ENCODE measurements around the gene TMTC1. TPM values are rescaled to one million over a fixed set of nuclear protein-coding genes. Genes with fewer than 3 reads are reported as not detected.

Gene TMTC1
- total RNA-seq, 4 donors from 2014 or later, result 16.6 to 47.8 (median 25.6) TPM

- no peak for TF ChIP-seq CTCF (IDR thresholded peaks at IDR 0.05)
- TF ChIP-seq POLR2A (IDR thresholded peaks at IDR 0.05), result no peak
- H3K4me3 ChIP-seq (replicated peaks in 1 of 3), result no peak overlapping the region
- intact Hi-C loops (cut with DNase I), result no loop called here
- H3K9me3 ChIP-seq, result no peaks in the 10 kb centered on the region
- WGBS, 2 donors, result 56 to 68% methylated on average over 6 of the region's 6 CpGs
- no peaks in the 10 kb centered on the region for H3K36me3 ChIP-seq
- H3K27ac ChIP-seq, result no peak overlapping the region
- no peaks in the 10 kb centered on the region for H3K4me1 ChIP-seq
- no peak for DNase-seq
- no peaks in the 10 kb centered on the region for H3K27me3 ChIP-seq
These were observed 166.9 kb downstream of the TMTC1 start for GRCh38 chr12:29616664-29617406.

GRCh38 chr12:29614694-29615325 lies 168.9 kb downstream of the TMTC1 start:
- no peak for DNase-seq
- Histone ChIP-seq H3K4me1 (no peaks in the 10 kb centered on the region), H3K9me3 (no peaks in the 10 kb centered on the region), H3K36me3 (no peaks in the 10 kb centered on the region), H3K4me3 (replicated peaks in 1 of 3) (no peak overlapping the region), H3K27ac (no peak overlapping the region), H3K27me3 (no peaks in the 10 kb centered on the region)
- intact Hi-C loops (cut with DNase I), result no loop called here
- WGBS, 2 donors, result 77 to 87% methylated on average over 2 of the region's 2 CpGs
- TF ChIP-seq CTCF (IDR thresholded peaks at IDR 0.05), result no peak
- no peak for TF ChIP-seq POLR2A (IDR thresholded peaks at IDR 0.05)

GRCh38 chr12:29612912-29613311 lies 170.8 kb downstream of the TMTC1 start:
- intact Hi-C loops (cut with DNase I), result no loop called here
- no peak for DNase-seq
- Histone ChIP-seq H3K27ac (no peak overlapping the region), H3K9me3 (no peaks in the 10 kb centered on the region), H3K36me3 (no peaks in the 10 kb centered on the region), H3K27me3 (no peaks in the 10 kb centered on the region), H3K4me1 (no peaks in the 10 kb centered on the region), H3K4me3 (replicated peaks in 1 of 3) (no peak overlapping the region)
- no peak for TF ChIP-seq POLR2A (IDR thresholded peaks at IDR 0.05)
- no peak for TF ChIP-seq CTCF (IDR thresholded peaks at IDR 0.05)

- Histone ChIP-seq H3K36me3 (no peaks in the 10 kb centered on the region), H3K27me3 (no peaks in the 10 kb centered on the region), H3K4me3 (replicated peaks in 1 of 3) (no peak overlapping the region), H3K9me3 (no peaks in the 10 kb centered on the region), H3K4me1 (no peaks in the 10 kb centered on the region), H3K27ac (no peak overlapping the region)
- no peak for DNase-seq
- WGBS, 2 donors, result 44 to 56% methylated on average over 3 of the region's 3 CpGs
- TF ChIP-seq POLR2A (IDR thresholded peaks at IDR 0.05) (no peak), CTCF (IDR thresholded peaks at IDR 0.05) (no peak)
- intact Hi-C loops (cut with DNase I), result no loop called here
These were observed 171.8 kb downstream of the TMTC1 start for GRCh38 chr12:29611906-29612305.

- no peak for DNase-seq
- no peaks in the 10 kb centered on the region for H3K9me3 ChIP-seq
- H3K36me3 ChIP-seq, result no peaks in the 10 kb centered on the region
- TF ChIP-seq CTCF (IDR thresholded peaks at IDR 0.05), result no peak
- no peak for TF ChIP-seq POLR2A (IDR thresholded peaks at IDR 0.05)
- intact Hi-C loops (cut with DNase I), result no loop called here
- no peak overlapping the region for H3K27ac ChIP-seq
- 62 to 69% methylated on average over 7 of the region's 7 CpGs for WGBS, 2 donors
- no peak overlapping the region for H3K4me3 ChIP-seq (replicated peaks in 1 of 3)
- H3K27me3 ChIP-seq, result no peaks in the 10 kb centered on the region
- H3K4me1 ChIP-seq, result no peaks in the 10 kb centered on the region
These were observed 173.1 kb downstream of the TMTC1 start for GRCh38 chr12:29610473-29611170.
